Glomerular visceral epithelial cell (primary cell): ENCODE results near the gene EPHX1.

ENCODE experiments used
- DNase-seq: peaks from one replicate; pipeline ENCODE4 v3.0.0-alpha.2; 2016; ENCODE audit errors: extremely low spot score

EPHX1 gene

DNA sequence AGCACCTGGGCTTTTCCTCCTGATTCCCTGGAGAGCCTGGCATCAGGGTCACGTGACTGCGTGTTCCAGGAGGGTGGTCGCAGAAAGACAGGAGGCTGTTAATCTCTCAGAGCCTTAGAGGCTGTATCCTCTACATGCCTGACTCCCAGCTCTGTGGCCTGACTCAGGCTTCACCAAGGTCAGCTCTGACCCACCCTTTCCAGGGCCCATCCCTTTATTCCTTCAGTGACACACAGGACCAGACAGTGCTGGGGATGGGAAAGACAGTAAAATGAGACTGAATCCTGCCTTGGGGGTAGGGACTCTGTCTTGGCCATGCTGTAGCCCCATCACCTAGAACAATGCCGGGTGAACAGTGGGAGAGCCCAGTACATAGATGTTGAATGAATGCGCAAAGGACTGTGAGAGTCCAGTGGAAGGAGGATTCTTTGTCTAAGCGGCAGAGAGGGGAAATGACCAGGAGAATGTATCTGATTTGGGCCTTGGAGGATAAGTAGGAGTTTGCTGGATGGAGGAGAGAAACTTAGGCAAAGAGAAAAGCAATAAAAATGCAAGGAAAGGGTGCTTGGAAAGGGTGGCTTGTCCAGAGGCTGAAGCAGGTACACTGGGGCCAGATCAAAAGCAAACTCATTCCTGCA is 33.0 kb downstream of the EPHX1 start:
- no peak for DNase-seq

DNA sequence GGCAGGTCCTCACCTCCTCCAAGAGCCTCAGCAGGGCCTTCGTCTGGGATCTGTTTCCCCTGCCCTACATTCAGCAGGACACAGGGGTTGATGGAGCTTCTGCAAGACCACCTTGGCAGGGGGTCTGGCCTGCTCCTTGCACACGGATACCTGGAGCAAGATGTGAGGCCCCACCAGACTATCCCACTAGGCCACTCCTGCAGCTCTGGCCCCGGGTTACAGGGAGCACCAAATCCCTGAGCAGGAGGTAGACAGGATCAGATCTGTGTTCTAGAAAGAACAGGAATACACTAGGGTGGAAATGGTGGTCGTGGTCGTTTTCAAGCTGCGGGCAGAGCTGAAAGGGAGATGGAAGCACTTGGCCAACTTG is 33.5 kb downstream of the EPHX1 start:
- no peak for DNase-seq

DNA sequence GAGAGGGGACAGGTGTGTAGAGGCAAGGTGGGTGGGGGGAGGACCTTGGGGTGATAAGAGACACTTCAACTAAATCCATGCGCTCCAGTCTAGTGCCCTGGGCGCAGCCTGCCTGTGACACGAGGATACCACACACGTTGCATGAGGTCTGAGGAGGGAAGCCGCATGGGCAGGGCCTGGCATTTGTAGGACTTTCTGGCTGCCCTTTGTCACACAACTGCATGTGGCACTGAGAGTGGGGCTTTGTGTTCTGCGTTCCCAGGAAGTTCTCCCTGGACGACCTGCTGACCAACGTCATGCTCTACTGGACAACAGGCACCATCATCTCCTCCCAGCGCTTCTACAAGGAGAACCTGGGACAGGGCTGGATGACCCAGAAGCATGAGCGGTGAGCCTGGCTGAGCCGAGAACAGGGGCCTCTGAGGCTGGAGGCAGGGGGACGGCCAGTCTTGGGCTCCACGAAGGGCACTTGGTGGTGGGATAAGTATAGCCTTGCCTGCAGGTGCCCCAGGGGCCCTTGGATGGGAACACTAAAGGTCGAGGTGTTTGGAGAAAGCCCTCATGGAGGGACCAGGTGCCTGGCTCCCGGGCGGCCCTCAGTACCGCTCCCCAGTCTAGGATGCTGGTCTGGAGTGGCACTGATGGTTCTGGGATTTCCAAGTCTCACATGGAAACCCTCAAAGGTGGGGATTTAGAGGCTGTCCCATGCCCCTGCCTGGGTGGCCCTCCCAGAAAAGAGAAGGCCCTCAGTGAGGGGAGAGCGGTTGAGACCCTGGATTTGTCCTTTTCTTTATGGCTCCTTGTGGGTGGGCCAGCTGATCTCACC is 34.5 kb downstream of the EPHX1 start:
- DNase-seq: no peak

DNA sequence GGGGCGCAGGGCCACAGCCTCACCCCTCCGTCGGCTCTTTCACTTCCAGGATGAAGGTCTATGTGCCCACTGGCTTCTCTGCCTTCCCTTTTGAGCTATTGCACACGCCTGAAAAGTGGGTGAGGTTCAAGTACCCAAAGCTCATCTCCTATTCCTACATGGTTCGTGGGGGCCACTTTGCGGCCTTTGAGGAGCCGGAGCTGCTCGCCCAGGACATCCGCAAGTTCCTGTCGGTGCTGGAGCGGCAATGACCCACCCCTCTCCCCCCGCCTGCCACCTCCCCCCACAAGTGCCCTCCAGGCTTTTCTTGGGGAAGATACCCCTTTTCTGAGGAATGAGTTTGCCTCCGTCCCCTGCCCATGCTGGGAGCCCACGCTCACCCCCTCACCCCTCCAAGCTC is 35.2 kb downstream of the EPHX1 start:
- DNase-seq: no peak

DNA sequence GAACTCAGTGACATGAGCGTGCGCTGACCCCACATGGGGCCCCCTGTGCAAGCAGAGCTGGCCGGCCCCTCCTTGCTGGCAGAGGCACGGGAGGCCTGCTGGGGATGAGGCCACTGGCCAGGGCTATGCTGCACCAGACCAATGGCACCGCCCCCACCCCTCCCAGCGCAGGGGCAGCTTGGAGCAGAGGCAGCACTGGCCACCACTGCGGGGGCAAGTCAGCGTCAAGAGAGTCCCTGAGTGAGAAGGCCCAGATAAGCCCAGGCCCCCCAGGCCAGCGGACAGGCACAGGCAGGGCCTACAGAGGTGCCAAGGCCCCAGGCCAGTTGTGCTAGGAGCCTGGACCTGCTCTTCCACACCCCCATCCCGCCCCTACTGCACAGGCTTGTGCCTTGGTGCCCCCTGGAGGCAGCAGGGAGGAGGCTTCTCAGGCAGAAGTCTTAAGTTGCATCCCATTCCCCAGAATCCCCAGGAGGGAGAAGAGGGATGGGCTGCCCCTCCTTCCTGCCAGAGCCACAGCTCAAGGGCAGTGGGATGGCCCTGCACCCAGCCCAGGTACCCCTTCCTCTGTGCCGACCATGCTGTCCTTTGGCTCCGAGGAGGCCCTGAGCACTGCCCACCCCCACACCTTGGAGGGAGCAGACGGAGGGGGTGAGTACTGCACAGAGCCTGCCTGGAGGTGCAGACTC is 35.8 kb downstream of the EPHX1 start:
- DNase-seq: peak; percentile 76

DNA sequence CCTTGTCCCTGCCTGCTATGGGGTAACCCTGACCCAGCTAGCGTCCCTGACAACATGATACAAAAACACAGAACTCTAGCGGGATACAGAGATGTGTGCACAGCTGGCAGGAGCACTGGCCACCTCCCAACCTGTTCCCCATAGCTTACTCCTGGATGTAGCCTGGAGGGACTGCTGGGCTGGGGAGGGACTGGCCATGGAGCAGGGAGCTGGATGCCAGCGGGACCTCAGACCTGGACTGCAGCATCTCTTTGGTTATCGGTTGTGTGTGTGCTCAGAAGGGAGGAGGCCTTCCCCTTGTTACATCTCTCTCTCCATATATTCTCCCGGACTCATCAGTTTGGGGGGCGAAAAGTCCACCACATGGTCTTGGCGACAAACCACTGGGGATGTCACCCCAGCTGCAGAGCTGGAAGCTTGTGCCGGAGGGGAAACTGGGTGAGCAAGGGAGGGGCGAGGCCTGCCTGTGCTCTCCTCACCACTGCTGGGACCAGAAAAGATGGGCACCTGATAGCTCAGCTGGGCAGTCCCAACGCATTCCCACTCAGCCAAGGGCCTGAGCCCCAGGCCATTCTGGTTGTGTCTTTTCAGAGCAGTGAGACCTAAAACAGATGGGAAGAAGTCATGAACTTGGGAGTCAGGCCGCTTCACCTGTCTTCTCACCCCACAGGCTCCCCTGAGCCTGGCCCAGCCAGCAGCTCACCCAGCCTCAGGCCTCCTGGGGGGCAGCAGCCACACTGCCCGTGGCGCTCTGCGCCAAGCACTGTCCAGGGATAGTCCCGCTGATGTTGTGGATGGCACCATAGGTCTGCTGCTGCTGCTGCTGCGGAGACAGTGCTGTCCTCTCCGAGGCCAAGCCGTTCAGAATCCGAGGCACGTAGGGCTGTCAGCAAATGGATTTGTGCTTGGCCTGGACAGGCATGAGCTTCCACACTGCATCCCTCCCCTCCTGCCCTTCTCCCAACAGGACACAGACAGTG is 36.7 kb downstream of the EPHX1 start:
- DNase-seq: no peak

DNA sequence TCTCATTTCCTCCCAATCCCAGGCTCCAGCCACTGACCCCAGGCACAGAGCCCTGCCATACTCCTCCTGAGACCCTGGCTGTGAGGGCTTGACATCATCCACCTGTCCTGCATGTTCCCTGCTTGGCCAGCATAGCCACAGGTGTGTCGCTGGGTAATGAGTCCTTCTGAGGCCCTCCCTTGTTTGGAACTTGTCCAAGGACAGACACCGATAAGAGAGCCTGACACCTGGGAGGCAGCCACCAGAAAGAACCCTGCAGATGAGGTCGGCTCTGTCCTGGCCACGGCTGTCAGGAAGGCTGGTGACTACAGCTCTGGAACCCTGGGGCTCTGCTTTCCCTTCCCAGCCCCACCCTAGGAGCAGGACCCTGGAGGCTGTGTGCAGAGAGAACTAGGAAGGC is 37.7 kb downstream of the EPHX1 start:
- no peak for DNase-seq

DNA sequence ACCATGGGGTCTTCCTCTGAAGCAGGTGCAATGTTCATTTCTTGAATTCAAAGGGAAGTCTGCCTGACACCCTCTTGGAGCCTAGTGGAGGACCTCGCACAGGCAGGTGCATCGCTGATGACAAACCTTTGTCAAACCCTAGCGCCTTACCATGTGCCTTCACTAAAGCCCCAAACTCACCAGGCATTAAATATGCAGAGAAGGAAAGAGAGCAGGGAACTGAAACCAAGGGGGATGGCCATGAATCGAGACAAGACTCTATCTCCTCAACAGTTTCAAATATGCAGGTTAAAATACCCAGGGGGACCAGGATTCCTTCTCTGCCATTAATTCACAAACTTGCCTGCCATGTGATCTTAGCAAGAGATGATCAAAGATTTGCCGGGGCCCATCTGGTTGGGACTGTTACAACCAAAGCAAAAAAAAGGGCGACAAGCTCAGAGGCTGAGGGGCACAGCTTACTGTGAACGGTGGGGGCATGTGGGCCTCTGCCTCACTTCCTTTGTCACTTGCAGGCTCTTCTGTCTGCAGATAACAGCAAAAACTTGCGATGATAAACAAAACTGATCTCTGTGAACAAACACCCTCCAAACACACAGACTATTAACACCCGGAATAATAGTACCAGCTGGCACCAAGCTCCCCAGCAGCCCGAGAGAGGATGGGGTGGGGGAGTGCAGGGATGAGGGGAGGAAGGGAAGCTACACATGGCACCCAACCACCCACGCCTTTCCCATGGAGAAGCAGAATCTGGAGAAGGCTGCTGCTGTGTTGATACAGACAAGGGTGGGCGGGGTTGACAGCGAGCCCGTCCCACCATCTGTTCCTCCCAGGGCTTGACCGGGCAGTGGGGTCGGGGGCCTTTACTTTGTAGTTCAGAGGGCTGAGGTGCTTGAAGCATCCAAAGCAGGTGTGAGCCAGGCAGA is 38.4 kb downstream of the EPHX1 start:
- DNase-seq: no peak

DNA sequence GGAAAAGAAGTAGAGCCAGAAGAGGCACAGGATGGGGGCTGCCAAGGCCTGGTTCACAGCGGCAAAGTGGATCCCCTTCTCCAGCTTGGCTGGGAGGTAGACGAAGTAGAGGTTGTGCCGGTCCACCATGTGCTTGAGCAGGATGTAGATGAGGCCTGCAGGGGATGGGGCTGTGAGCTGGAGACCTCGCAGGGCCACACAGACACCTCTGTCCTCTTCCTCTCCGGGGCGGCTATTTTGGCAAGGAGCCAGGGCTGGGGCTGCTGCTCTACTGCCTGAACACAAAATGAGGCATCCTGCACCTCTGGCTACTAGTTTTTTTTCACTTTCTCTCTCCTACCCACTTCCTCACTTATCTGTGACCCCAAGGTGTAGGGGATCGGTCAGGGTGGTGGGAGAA is 40.0 kb downstream of the EPHX1 start:
- no peak for DNase-seq

DNA sequence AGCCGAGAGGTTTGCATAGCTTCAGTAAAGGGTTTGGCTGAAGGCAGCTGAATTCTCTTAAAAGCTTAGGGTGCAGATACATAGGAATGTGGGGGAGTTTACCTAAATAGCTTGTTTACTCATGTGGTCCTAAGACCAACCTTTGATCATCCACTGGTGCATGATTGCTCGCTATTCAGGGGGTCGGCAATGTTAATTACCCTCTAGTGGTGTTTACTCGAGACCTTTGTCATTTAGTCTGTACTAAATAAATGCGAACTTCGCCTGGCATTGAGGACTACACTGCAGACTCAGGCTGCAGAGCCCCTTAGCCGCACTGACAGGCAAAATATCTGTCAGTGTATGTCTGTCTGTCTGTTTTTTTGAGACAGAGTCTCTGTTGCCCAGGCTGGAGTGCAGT is 40.4 kb downstream of the EPHX1 start:
- DNase-seq: no peak

DNA sequence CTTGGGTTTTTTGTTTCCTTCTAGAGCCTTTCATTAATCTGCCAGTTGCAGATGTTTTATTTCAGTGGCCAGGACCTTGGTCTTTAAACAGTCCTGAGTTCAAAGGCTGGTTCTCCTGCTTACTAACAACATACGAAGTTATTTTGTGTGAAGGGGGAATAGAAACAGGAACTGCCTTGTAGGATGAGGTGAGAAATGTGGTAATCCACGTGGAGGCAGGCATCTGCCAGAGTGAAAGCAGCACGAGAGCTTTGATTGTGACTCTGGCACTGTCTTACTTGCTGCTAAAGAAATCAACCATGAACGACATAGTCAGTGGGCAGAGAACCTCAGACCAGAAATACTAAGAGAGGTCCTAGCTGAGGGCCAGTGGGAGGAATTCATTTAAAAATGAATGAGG is 41.9 kb downstream of the EPHX1 start:
- DNase-seq: no peak

DNA sequence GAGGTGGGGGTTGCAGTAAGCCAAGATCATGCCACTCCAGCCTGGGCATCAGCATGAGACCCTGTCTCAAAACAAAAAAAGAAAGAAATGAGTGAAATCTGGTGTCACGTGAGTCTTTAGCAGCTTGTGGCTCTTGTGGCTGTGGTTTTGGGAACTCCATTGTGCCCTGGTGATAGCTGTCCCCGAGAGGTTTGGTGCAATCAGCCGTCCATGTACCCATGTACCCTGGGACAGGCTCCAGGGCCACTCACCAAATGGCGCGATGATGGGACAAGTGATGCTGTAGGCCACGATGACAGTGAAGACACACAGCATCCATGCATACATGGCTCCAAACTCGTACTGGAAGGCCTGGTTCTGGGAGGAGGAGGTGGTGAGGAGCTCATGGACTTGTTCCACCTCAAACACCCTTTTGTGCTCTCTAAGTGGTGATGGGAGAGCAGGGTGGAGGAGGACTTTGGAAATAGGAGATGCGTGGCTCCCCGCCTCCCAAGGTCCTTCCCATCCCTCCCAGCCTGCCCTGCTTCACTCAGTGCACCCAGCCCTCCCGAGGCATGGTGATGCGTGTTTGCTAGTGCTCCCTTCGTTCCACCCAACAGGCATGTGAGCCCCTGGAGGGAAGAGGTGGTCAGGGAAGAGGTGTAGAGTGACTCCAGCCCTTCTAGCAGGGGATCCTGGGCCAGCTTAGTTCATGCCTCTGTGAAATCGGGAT is 42.6 kb downstream of the EPHX1 start:
- DNase-seq: no peak

DNA sequence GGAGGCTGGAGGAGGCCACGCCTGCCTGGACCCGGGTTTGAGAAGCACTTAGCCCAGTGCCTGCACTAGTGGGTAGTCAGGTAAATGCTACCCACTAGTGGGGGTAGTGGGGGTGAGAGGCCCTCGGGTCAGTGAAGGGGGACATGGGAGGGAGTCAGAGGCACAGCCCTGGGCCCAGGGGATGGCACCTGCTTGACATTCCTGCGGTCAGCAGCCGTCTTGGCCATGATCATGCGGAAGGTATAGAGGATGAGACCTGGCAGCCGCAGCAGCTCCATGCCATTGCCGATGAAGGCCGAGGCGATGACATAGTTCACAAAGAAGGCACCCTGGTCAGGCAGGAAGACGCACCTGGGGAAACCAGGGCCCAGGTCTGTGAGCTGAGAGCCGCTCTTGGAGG is 43.5 kb downstream of the EPHX1 start:
- DNase-seq: no peak

DNA sequence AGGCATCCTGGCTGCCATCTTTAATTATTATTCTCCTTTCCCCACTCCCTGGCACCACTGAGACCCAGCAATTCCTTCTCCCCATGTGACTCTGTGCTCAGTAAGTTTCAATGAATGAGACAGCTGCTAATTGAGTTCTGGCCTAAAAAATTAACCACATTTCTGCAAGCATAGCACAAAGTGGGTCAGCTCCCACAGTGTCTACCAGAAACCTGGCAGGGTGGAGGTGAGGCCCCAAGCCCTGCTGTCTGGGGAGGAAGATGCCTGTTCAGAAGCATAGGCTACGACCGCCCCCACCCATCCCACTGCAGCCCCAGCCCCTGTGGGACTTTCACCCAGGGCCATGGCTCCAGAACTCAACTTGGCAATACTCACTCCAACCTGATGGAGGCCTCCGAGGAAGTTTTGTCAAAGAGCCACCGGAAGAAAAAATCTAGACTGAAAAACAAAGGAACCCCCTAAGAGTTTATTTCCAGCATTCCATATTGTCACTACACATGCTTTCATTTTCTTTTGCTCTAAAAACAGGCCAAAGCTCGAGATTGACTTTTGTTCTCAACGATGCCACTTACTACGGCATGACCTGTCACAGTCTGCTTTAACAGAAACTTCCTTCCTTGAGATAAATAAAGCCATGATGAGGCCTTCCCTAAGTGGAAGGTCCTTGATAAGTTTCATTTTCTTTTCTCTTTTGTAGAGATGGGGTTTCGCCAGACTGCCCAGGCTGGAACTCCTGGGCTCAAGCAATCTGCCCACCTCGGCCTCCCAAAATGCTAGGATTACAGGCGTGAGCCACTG is 45.8 kb downstream of the EPHX1 start:
- no peak for DNase-seq

DNA sequence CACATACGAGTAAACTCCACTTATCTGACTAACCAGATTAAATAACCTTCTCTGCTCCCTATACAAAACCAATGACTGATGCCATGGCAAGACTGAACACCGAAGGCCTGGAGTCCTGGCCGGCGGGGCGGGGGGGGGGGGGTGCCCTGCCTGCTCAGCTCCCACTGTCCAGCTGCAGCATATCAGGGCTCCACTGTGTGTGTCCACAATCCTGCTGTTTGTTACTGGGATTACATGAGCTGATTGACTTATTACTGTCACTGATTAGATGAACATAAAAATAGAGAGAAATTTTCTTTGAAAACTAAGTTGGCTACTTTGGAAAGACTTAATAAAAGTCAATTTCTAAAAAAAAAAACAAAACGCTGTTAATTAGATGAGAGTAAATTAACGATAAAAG is 47.3 kb downstream of the EPHX1 start:
- DNase-seq: no peak

DNA sequence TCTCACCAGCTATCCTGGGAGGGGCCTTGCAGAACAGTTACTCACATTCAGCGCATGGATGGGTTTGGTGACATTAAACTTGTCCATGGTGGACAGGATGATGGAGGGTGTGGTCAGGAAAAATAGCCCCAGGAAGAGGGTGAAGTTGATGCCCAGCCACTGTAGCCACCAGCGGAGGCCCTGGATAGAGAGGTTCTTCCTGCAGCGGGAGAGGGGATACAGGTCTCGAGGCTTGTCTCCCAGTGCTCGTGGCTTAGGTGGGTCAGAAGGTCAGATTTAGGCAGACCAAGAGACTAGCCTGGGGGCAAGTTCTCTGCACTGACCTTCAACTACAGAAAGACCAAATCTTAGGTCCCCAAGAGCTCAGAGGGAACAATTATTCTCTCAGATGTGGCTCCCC is 49.2 kb downstream of the EPHX1 start:
- DNase-seq: no peak

DNA sequence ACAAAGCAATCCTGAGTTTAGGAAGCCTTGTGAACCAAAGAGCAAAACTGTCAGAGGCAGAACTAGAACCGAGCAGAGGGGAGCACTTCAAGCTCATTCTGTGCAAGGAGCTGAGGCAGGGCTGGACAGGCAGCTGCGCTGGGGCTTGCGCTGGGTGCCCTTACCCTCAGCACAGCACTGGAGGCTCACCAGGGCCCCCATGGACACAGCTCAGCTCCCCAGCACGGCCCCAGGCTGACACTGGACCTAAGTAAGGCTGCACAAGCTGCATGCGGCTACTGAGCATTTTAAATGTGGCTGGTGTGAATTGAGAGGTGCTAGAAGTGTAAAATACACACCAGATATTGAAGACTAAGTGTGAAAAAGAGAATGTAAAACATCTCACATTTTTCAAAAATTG is 50.2 kb downstream of the EPHX1 start:
- DNase-seq: no peak

DNA sequence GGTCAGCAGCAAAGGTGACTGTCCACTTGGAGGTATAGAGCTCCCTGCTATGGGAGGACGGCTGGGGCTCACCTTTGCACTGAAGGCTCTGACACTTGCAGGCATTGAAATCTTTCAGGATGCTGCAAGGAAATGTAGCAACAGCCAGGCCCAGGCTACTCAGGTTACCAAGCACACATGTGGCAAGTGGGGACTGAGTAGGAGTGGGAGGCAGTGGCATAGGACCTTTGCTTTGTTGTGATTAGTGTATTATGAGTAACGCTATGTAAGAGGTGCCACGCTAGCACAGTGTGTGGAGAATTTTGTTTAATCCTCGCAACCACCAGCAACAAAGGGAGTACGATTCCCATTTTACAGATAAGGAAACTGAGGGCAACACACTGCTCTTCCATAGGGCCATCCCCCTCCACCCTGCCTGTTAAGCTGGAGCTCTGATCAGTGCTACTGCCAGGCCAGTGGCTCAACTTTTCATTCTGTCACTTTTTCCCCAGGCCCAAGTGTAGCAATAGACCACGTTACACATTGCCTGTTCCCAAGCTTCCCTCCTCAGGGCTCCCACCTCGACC is 51.0 kb downstream of the EPHX1 start:
- DNase-seq: no peak
